Naive thymus-derived CD8-positive, alpha-beta T cell (primary cell): ENCODE measurements around the gene CNGA4. TPM values are rescaled to one million over a fixed set of nuclear protein-coding genes. Genes with fewer than 3 reads are reported as not detected.

Source experiments
- ATAC-seq, 2 donors: fragments of 150-1000 bp; cut with Tn5 transposase in 1 of 2; sonication (Bioruptor Pico), chemical (Tn5 transposase) in 1 of 2; 1 replicate in 1 of 2; 2 replicates in 1 of 2; pipeline ENCODE4 v1.10.0; 2021; ENCODE audit warnings: mild to moderate bottlenecking in 2 of 2, moderate library complexity in 2 of 2
- POLR2A ChIA-PET: fragments of 350-600 bp; sonication (Branson Sonifier 250); formaldehyde crosslinking; loops from one replicate; lab custom pipeline; 2021; ENCODE audit warnings: antibody characterized with exemption; lab: Charles Lee
- DNase-seq, 10 donors: peaks; one replicate each; pipeline versions ENCODE4 v3.0.0 to v3.0.0-alpha.2; 2020 to 2022
- H3K27ac Mint-ChIP-seq, 10 donors: one replicate each; pipeline ENCODE4 v1.8.0; 2020 to 2022; ENCODE audit warnings: mild to moderate bottlenecking in 10 of 10, mixed read lengths in 10 of 10, moderate library complexity in 4 of 10, inconsistent platforms in 1 of 10
- H3K27me3 Mint-ChIP-seq, 5 donors: one replicate each; pipeline ENCODE4 v1.8.0; 2021 to 2022; ENCODE audit warnings: mixed read lengths in 5 of 5
- H3K36me3 Mint-ChIP-seq, 3 donors: one replicate each; pipeline ENCODE4 v1.8.0; 2020 to 2022; ENCODE audit warnings: mixed read lengths in 3 of 3, mild to moderate bottlenecking in 2 of 3, inconsistent platforms in 1 of 3
- H3K4me1 Mint-ChIP-seq, 4 donors: one replicate each; pipeline ENCODE4 v1.8.0; 2021 to 2022; ENCODE audit warnings: mixed read lengths in 4 of 4
- H3K4me3 Mint-ChIP-seq, 10 donors: one replicate each; pipeline ENCODE4 v1.8.0; 2020 to 2022; ENCODE audit warnings: mild to moderate bottlenecking in 10 of 10, mixed read lengths in 10 of 10, moderate library complexity in 6 of 10, inconsistent platforms in 1 of 10
- H3K9me3 Mint-ChIP-seq, 9 donors: one replicate each; pipeline ENCODE4 v1.8.0; 2020 to 2022; ENCODE audit warnings: mixed read lengths in 9 of 9, mild to moderate bottlenecking in 3 of 9, inconsistent platforms in 1 of 9, moderate library complexity in 1 of 9
- polyA plus RNA-seq, 3 donors: library from polyadenylated mRNA; unstranded; fragments of 300-500 nt; fragmentation: Illumina TruSeq; gene quantifications; one replicate each; pipeline ENCODE4 v1.2.3, GENCODE V29; 2021
- total RNA-seq, 8 experiments: library from RNA in 2 of 8; stranded (reverse) in 2 of 8; gene quantifications; one replicate each; pipeline ENCODE4 v1.2.3 and lab custom pipeline; 2021 to 2026

Gene CNGA4
- total and polyA plus RNA-seq, 5 experiments from 2014 or later, result 0.13 to 1.2 (median 0.52) TPM; not detected in 1

- no peak for DNase-seq
- H3K4me1 Mint-ChIP-seq, result no peaks in the 10 kb centered on the region
- H3K9me3 Mint-ChIP-seq, result no peaks in the 10 kb centered on the region
- POLR2A ChIA-PET, result interaction anchor here (0.6 kb wide), 1 partner anchor 9 kb away, joined by 4 read pairs; no protein-coding TSS in a partner anchor
- ATAC-seq, result no peak
- peaks cover 0 to 4% (median 0%) of the 10 kb centered on the region in 5 donors for H3K27me3 Mint-ChIP-seq
- H3K27ac Mint-ChIP-seq, result no peak overlapping the region
- H3K4me3 Mint-ChIP-seq, result no peak overlapping the region
- H3K36me3 Mint-ChIP-seq, result no peaks in the 10 kb centered on the region
Observed at GRCh38 chr11:6249770-6250555, 11.1 kb downstream of the CNGA4 start.

DNA sequence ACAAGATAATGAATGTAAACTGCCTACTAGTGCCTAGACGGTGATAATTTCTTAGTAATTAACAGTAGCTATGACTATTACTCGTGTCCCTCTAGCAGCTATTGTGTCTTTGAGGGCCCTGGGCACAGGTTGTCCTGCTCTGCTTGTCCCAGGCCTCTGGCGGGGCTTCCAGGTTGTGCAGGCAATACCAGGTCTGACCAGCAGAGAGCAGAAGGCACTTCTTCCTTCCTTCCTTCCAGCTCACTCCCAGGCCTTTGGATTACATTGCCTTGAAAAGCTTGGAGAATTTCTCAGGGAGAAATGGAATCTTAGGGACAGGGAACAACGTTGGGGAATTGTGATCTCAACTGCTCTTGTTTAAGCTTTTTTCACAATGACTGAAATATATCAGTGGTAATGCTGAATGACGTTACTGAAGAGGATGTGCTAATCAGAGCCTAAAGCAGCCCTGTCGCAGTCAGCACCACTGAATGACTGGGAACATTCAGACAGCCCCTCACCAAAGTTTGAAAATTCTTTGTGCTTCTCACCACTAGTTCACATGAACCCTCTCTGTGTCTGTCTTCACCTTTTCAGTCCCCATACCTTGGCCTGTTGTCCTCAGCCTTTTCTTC lies 12.3 kb downstream of the CNGA4 start:
- POLR2A ChIA-PET, result no interaction called here
- Mint-ChIP-seq H3K4me1 (no peaks in the 10 kb centered on the region), H3K27me3 (peaks cover 0 to 3% (median 0%) of the 10 kb centered on the region in 5 donors), H3K9me3 (no peaks in the 10 kb centered on the region), H3K27ac (no peak overlapping the region), H3K36me3 (no peaks in the 10 kb centered on the region), H3K4me3 (no peak overlapping the region)
- DNase-seq, result peak in 8 of 10 donors; percentile 12 to 43 (median 28)
- peak; percentile 67 to 77 for ATAC-seq

GRCh38 chr11:6251990-6252473 lies 13.1 kb downstream of the CNGA4 start:
- H3K4me1 Mint-ChIP-seq, result no peaks in the 10 kb centered on the region
- no peak overlapping the region for H3K4me3 Mint-ChIP-seq
- DNase-seq, result no peak
- POLR2A ChIA-PET, result no interaction called here
- no peak overlapping the region for H3K27ac Mint-ChIP-seq
- no peak for ATAC-seq
- no peaks in the 10 kb centered on the region for H3K9me3 Mint-ChIP-seq
- H3K36me3 Mint-ChIP-seq, result no peaks in the 10 kb centered on the region
- H3K27me3 Mint-ChIP-seq, result peaks cover 0 to 3% (median 0%) of the 10 kb centered on the region in 5 donors

DNA sequence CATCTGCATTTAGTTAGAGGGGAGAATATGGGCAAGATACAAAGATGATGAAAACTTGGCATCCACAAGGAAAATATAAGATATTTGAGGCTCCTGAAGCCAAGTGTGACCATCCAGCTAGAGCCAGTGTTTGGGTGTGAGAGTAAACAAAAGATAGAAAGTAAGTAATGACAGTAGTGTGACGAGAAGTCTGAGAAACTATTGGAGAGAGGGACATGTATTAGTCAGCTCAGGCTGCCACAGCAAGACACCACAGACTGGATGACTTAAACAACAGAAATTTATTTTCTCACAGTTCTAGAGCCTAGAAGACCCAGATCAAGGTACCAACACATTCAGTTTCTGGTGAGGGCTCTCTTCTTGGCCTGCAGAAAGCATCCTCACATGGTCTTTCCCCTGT lies 14.3 kb downstream of the CNGA4 start:
- H3K27ac Mint-ChIP-seq, result no peak overlapping the region
- no peaks in the 10 kb centered on the region for H3K36me3 Mint-ChIP-seq
- H3K9me3 Mint-ChIP-seq, result no peaks in the 10 kb centered on the region
- H3K27me3 Mint-ChIP-seq, result peaks cover 0 to 2% (median 0%) of the 10 kb centered on the region in 5 donors
- DNase-seq, result no peak
- POLR2A ChIA-PET, result no interaction called here
- no peaks in the 10 kb centered on the region for H3K4me1 Mint-ChIP-seq
- H3K4me3 Mint-ChIP-seq, result no peak overlapping the region
- no peak for ATAC-seq

GRCh38 chr11:6258141-6258540 lies 19.3 kb downstream of the CNGA4 start:
- no peaks in the 10 kb centered on the region for H3K9me3 Mint-ChIP-seq
- ATAC-seq, result peak in 1 of 2 donors; percentile 26
- peaks cover 0 to 11% (median 3%) of the 10 kb centered on the region in 4 donors for H3K4me1 Mint-ChIP-seq
- no peak overlapping the region for H3K27ac Mint-ChIP-seq
- POLR2A ChIA-PET, result no interaction called here
- no peaks in the 10 kb centered on the region for H3K36me3 Mint-ChIP-seq
- no peak for DNase-seq
- H3K4me3 Mint-ChIP-seq, result peak overlapping the region in 5 of 10 donors; percentile 81 to 82 (median 81)
- H3K27me3 Mint-ChIP-seq, result peaks cover 0 to 15% (median 0%) of the 10 kb centered on the region in 5 donors

DNA sequence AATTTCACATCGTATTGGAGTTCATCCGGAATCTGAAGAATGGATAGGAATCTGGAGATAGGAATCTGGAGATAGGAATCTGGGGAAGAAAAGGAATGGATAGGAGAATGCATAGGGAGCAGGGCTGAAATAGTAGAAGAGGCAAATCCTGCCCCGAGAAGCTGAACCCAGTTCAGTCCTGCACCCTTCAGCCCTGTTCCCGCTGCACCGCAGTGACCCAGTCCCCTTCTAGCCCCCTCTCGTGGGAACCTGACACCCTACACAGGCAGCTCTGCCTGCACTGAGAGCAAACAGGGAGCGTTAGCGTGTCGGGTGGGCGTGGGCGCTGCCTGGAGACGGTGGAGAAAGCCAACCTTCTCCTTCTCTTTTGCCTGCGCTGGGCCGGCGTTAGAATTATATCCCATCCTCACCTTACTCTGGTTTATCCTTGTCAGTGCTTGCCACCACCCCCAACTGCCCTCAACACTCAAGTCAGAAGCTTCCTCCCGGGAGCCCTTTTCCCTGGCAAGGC lies 19.7 kb downstream of the CNGA4 start:
- Mint-ChIP-seq H3K4me1 (peaks cover 0 to 11% (median 3%) of the 10 kb centered on the region in 4 donors), H3K27ac (no peak overlapping the region), H3K9me3 (no peaks in the 10 kb centered on the region), H3K36me3 (no peaks in the 10 kb centered on the region), H3K27me3 (peaks cover 0 to 15% (median 2%) of the 10 kb centered on the region in 5 donors), H3K4me3 (peak overlapping the region in 8 of 10 donors; percentile 64 to 87 (median 81))
- DNase-seq (no peak), ATAC-seq (peak; percentile 31 to 52)
- POLR2A ChIA-PET, result no interaction called here

- H3K27ac Mint-ChIP-seq, result no peak overlapping the region
- POLR2A ChIA-PET, result no interaction called here
Observed at GRCh38 chr11:6260207-6260726, 21.4 kb downstream of the CNGA4 start.

GRCh38 chr11:6263662-6264061 lies 24.8 kb downstream of the CNGA4 start:
- Mint-ChIP-seq H3K36me3 (no peaks in the 10 kb centered on the region), H3K9me3 (no peaks in the 10 kb centered on the region), H3K4me3 (no peak overlapping the region), H3K27me3 (peaks cover 13 to 29% (median 19%) of the 10 kb centered on the region in 5 donors), H3K4me1 (peaks cover 0 to 7% (median 3%) of the 10 kb centered on the region in 4 donors), H3K27ac (no peak overlapping the region)
- ATAC-seq (no peak), DNase-seq (no peak)
- POLR2A ChIA-PET, result no interaction called here

More at GRCh38 chr11:6260207-6260726, 21.4 kb downstream of the CNGA4 start:
- no peaks in the 10 kb centered on the region for H3K36me3 Mint-ChIP-seq
- H3K4me3 Mint-ChIP-seq, result no peak overlapping the region
- no peaks in the 10 kb centered on the region for H3K9me3 Mint-ChIP-seq
- peaks cover 0 to 11% (median 3%) of the 10 kb centered on the region in 4 donors for H3K4me1 Mint-ChIP-seq
- peaks cover 9 to 15% (median 13%) of the 10 kb centered on the region in 5 donors for H3K27me3 Mint-ChIP-seq
- ATAC-seq, result peak; percentile 4 to 14
- DNase-seq, result no peak

- no peak for DNase-seq
- POLR2A ChIA-PET, result no interaction called here
- ATAC-seq, result no peak
- peaks cover 19 to 69% (median 42%) of the 10 kb centered on the region in 5 donors for H3K27me3 Mint-ChIP-seq
- H3K4me1 Mint-ChIP-seq, result peaks cover 0 to 4% (median under 1%) of the 10 kb centered on the region in 4 donors
- no peaks in the 10 kb centered on the region for H3K36me3 Mint-ChIP-seq
- H3K4me3 Mint-ChIP-seq, result no peak overlapping the region
- no peak overlapping the region for H3K27ac Mint-ChIP-seq
- no peaks in the 10 kb centered on the region for H3K9me3 Mint-ChIP-seq
Observed at GRCh38 chr11:6268820-6269219, 29.9 kb downstream of the CNGA4 start.

DNA sequence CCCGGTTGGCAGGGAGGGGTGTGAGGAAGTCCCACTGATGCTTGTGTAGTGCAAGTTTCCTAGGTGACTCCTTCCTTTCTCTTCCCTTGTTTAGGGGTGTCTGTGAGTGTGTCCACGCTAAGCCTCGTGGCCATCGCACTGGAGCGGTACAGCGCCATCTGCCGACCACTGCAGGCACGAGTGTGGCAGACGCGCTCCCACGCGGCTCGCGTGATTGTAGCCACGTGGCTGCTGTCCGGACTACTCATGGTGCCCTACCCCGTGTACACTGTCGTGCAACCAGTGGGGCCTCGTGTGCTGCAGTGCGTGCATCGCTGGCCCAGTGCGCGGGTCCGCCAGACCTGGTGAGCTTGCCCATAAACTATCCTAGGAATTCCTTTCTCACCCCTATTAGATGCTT lies 31.1 kb downstream of the CNGA4 start:
- Mint-ChIP-seq H3K4me3 (no peak overlapping the region), H3K27ac (no peak overlapping the region), H3K4me1 (peaks cover 0 to 4% (median under 1%) of the 10 kb centered on the region in 4 donors), H3K36me3 (peaks cover 0 to 3% (median 0%) of the 10 kb centered on the region in 3 donors), H3K9me3 (peaks cover 0 to 4% (median 0%) of the 10 kb centered on the region in 9 donors), H3K27me3 (peaks cover 23 to 70% (median 49%) of the 10 kb centered on the region in 5 donors)
- POLR2A ChIA-PET, result no interaction called here
- ATAC-seq, result no peak
- DNase-seq, result no peak

- peak overlapping the region in 2 of 10 donors; percentile 11 to 36 for H3K27ac Mint-ChIP-seq
- H3K27me3 Mint-ChIP-seq, result peaks cover 19 to 70% (median 53%) of the 10 kb centered on the region in 5 donors
- DNase-seq (no peak), ATAC-seq (no peak)
- H3K4me3 Mint-ChIP-seq, result peak overlapping the region in 5 of 10 donors; percentile 16 to 65 (median 56)
- H3K4me1 Mint-ChIP-seq, result peaks cover 0 to 4% (median under 1%) of the 10 kb centered on the region in 4 donors
- peaks cover 0 to 4% (median 0%) of the 10 kb centered on the region in 3 donors for H3K36me3 Mint-ChIP-seq
- POLR2A ChIA-PET, result no interaction called here
- peaks cover 0 to 4% (median 0%) of the 10 kb centered on the region in 9 donors for H3K9me3 Mint-ChIP-seq
Observed at GRCh38 chr11:6270584-6271246, 31.8 kb downstream of the CNGA4 start.

- DNase-seq (no peak), ATAC-seq (no peak)
- Mint-ChIP-seq H3K27ac (no peak overlapping the region), H3K27me3 (peaks cover 20 to 73% (median 54%) of the 10 kb centered on the region in 5 donors), H3K9me3 (peaks cover 0 to 8% (median 0%) of the 10 kb centered on the region in 9 donors), H3K36me3 (peaks cover 0 to 8% (median 0%) of the 10 kb centered on the region in 3 donors), H3K4me3 (no peak overlapping the region), H3K4me1 (peaks cover 0 to 4% (median under 1%) of the 10 kb centered on the region in 4 donors)
- POLR2A ChIA-PET, result no interaction called here
Observed at GRCh38 chr11:6271598-6271997, 32.7 kb downstream of the CNGA4 start.
